MM.1S (cell line): ENCODE measurements around the gene RELA.

ENCODE experiments used
- DNase-seq: peaks from one replicate; pipeline ENCODE4 v3.0.0-alpha.2; 2015
- H2AFZ ChIP-seq: fragments of 300-600 bp; sonication (generic); 2 replicates; pipeline ENCODE4 v1.6.0; 2016; ENCODE audit warnings: antibody characterized with exemption, low read length
- H3F3A ChIP-seq: fragments of 300-600 bp; sonication (generic); 2 replicates; pipeline ENCODE4 v1.6.1; 2016; ENCODE audit warnings: mild to moderate bottlenecking, antibody characterized with exemption, low read length, moderate library complexity, mixed read lengths; ENCODE audit not compliant: insufficient read depth
- H3K27ac ChIP-seq: fragments of 300-600 bp; sonication (generic); 2 replicates; pipeline ENCODE4 v1.5.1; 2016; ENCODE audit warnings: mild to moderate bottlenecking, low read length
- H3K27me3 ChIP-seq: fragments of 300-600 bp; sonication (generic); replicated peaks from 2 replicates; pipeline ENCODE4 v1.6.0; 2016; ENCODE audit warnings: low read length; ENCODE audit not compliant: insufficient read depth
- H3K36me3 ChIP-seq: fragments of 300-600 bp; sonication (generic); replicated peaks from 2 replicates; pipeline ENCODE4 v1.6.1; 2016; ENCODE audit warnings: mild to moderate bottlenecking, low read length, mixed read lengths; ENCODE audit not compliant: insufficient read depth
- H3K4me1 ChIP-seq: fragments of 300-600 bp; sonication (generic); 2 replicates; pipeline ENCODE4 v1.6.1; 2016; ENCODE audit warnings: low read length, mixed read lengths
- H3K4me2 ChIP-seq: fragments of 300-600 bp; sonication (generic); 2 replicates; pipeline ENCODE4 v1.6.0; 2016; ENCODE audit warnings: low read depth, low read length
- H3K4me3 ChIP-seq: fragments of 300-600 bp; sonication (generic); 2 replicates; pipeline ENCODE4 v1.5.1; 2016; ENCODE audit warnings: low read length, mixed read lengths
- H3K79me2 ChIP-seq: fragments of 300-600 bp; sonication (generic); 2 replicates; pipeline ENCODE4 v1.6.1; 2016; ENCODE audit warnings: mixed run types, low read length, mixed read lengths
- H3K9ac ChIP-seq: fragments of 300-600 bp; sonication (generic); 2 replicates; pipeline ENCODE4 v1.6.1; 2016; ENCODE audit warnings: low read length, mixed read lengths
- H3K9me2 ChIP-seq: fragments of 300-600 bp; sonication (generic); replicated peaks from 2 replicates; pipeline ENCODE4 v1.6.1; 2016; ENCODE audit warnings: mild to moderate bottlenecking, low read length, mixed read lengths; ENCODE audit not compliant: insufficient read depth
- H3K9me3 ChIP-seq: fragments of 300-600 bp; sonication (generic); replicated peaks from 2 replicates; pipeline ENCODE4 v1.6.1; 2016; ENCODE audit warnings: mild to moderate bottlenecking, low read length, mixed read lengths; ENCODE audit not compliant: insufficient read depth
- H4K20me1 ChIP-seq: fragments of 300-600 bp; sonication (generic); 2 replicates; pipeline ENCODE4 v1.6.1; 2016; ENCODE audit warnings: mild to moderate bottlenecking, low read length, moderate library complexity, mixed read lengths; ENCODE audit not compliant: insufficient read depth
- CTCF ChIP-seq: fragments of 300-600 bp; sonication (generic); IDR thresholded peaks from 2 replicates; pipeline ENCODE4 v1.5.1; 2016; ENCODE audit warnings: antibody characterized with exemption, low read length, mixed read lengths
- EZH2 ChIP-seq: fragments of 300-600 bp; sonication (generic); optimal IDR thresholded peaks from 2 replicates; pipeline ENCODE3; 2017; ENCODE audit warnings: low read depth, mild to moderate bottlenecking, antibody characterized with exemption, low read length, mixed read lengths
- EZH2phosphoT487 ChIP-seq: fragments of 300-600 bp; sonication (generic); IDR thresholded peaks from 2 replicates; pipeline ENCODE4 v1.6.1; 2018; ENCODE audit warnings: antibody characterized with exemption, low read length

RELA gene

DNA sequence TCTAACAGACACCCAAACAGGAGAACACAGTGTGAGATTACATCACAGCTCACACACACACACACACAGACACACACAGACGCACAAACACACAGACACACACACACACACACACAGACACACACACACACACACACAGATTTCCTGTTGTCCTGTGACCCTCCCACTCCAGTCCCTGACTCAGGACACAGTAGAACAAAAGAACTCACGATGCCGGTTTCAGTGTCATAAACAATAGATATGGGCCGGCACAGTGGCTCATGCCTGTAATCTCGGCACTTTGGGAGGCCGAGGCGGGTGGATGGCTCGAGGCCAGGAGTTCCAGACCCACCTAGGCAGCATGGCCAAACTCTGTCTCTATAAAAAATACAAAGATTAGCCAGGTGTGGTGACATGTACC is 35.5 kb upstream of the RELA start:
- no peaks in the 10 kb centered on the region for H3K4me1 ChIP-seq
- H3K4me2 ChIP-seq: no peak overlapping the region
- H2AFZ ChIP-seq: no peak overlapping the region
- no peaks in the 10 kb centered on the region for H3K9me2 ChIP-seq
- TF ChIP-seq CTCF: no peak
- TF ChIP-seq EZH2: no peak
- no peak for TF ChIP-seq EZH2phosphoT487
- H4K20me1 ChIP-seq: no peaks in the 10 kb centered on the region
- H3K27me3 ChIP-seq: peaks cover 15% of the 10 kb centered on the region
- H3K4me3 ChIP-seq: no peak overlapping the region
- H3K9ac ChIP-seq: no peak overlapping the region
- no peaks in the 10 kb centered on the region for H3K9me3 ChIP-seq
- H3K79me2 ChIP-seq: no peaks in the 10 kb centered on the region
- no peak for DNase-seq
- no peak overlapping the region for H3K27ac ChIP-seq
- H3F3A ChIP-seq: no peaks in the 10 kb centered on the region
- no peaks in the 10 kb centered on the region for H3K36me3 ChIP-seq

- no peaks in the 10 kb centered on the region for H3K9me2 ChIP-seq
- H2AFZ ChIP-seq: no peak overlapping the region
- no peak for DNase-seq
- H3K9me3 ChIP-seq: no peaks in the 10 kb centered on the region
- no peak for TF ChIP-seq EZH2phosphoT487
- no peak for TF ChIP-seq EZH2
- no peak for TF ChIP-seq CTCF
- no peaks in the 10 kb centered on the region for H3K79me2 ChIP-seq
- no peaks in the 10 kb centered on the region for H3K36me3 ChIP-seq
- no peaks in the 10 kb centered on the region for H4K20me1 ChIP-seq
- no peak overlapping the region for H3K4me3 ChIP-seq
- H3F3A ChIP-seq: no peaks in the 10 kb centered on the region
- no peak overlapping the region for H3K27ac ChIP-seq
- H3K9ac ChIP-seq: no peak overlapping the region
- no peaks in the 10 kb centered on the region for H3K4me1 ChIP-seq
- peaks cover 15% of the 10 kb centered on the region for H3K27me3 ChIP-seq
- H3K4me2 ChIP-seq: no peak overlapping the region
Measured at GRCh38 chr11:65696802-65697552, 34.3 kb upstream of the RELA start.

- Histone ChIP-seq H3K9me2 (no peaks in the 10 kb centered on the region), H3K36me3 (no peaks in the 10 kb centered on the region), H3F3A (no peaks in the 10 kb centered on the region), H3K27me3 (peaks cover 10% of the 10 kb centered on the region), H3K4me2 (no peak overlapping the region), H3K4me3 (no peak overlapping the region), H3K79me2 (no peaks in the 10 kb centered on the region), H2AFZ (no peak overlapping the region), H3K27ac (no peak overlapping the region), H4K20me1 (no peaks in the 10 kb centered on the region), H3K9me3 (no peaks in the 10 kb centered on the region), H3K9ac (no peak overlapping the region), H3K4me1 (no peaks in the 10 kb centered on the region)
- DNase-seq: no peak
- no peak for TF ChIP-seq EZH2
- no peak for TF ChIP-seq CTCF
- TF ChIP-seq EZH2phosphoT487: no peak
Measured at GRCh38 chr11:65695459-65696241, 32.9 kb upstream of the RELA start.
